Measurements from ENCODE around the gene MAGEA4.

- no peak for TF ChIP-seq CTCF (IDR thresholded peaks at IDR 0.05)
- TF ChIP-seq POLR2A (IDR thresholded peaks at IDR 0.05): no peak
These were observed 16.4 kb downstream of the MAGEA4 start for GRCh38 chrX:151929126-151929525.
